Dermis microvascular lymphatic vessel endothelial cell (primary cell): ENCODE data around the gene MYBBP1A. TPM values are rescaled to one million over a fixed set of nuclear protein-coding genes. Genes with fewer than 3 reads are reported as not detected.

ENCODE experiments used
- DNase-seq, 2 donors: peaks; one replicate each; pipeline versions ENCODE4 v3.0.0 to v3.0.0-alpha.2; 2010; ENCODE audit warnings: low read depth in 2 of 2
- total RNA-seq: library from RNA; depleted of rRNA; stranded (reverse); fragments of >200 nt; gene quantifications from 2 replicates; pipeline ENCODE4 v1.2.1, GENCODE V29; 2014

The MYBBP1A gene
- total RNA-seq, 1 donor from 2014 or later: 29.7 TPM

DNA sequence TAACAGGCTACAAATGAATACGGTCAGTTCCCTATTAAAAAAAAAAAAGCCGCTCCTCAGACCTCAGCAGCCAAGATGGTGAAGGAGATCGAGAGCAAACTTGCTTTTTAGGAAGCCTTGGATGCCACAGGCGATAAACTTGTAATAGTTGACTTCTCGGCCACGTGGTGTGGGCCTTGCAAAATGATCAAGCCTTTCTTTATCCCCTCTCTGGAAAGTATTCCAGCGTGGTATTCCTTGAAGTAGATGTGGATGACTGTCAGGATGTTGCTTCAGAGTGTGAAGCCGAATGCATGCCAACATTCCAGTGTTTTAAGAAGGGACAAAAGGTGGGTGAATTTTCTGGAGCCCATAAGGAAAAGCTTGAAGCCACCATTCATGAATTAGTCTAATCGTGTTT lies 16.9 kb upstream of the MYBBP1A start:
- no peak for DNase-seq

- DNase-seq: no peak
Measured at GRCh38 chr17:4569591-4569990, 14.4 kb upstream of the MYBBP1A start.

DNA sequence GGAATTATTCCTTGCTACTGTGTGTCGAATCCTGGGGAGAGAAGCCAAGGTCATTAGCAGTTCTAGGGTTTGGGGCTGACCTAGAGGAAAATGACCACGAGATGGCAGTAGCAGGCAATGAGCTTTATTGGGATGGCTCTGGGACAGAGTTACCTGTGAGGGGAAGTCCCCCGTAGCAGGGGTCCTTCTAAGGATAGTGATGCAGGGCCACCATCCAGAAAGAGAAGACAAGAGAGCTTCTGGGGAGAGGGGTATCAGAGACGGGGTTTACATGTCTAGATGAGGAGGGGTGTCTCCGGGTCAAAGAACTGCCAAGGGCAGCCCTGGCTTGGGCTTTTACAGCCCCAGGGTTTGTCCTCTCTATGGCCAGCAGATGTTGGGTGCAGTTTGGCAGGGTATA lies 11.6 kb upstream of the MYBBP1A start:
- peak; percentile 39 to 53 for DNase-seq

- DNase-seq: peak; percentile 64 to 82
Measured at GRCh38 chr17:4565209-4566141, 10.3 kb upstream of the MYBBP1A start.

DNA sequence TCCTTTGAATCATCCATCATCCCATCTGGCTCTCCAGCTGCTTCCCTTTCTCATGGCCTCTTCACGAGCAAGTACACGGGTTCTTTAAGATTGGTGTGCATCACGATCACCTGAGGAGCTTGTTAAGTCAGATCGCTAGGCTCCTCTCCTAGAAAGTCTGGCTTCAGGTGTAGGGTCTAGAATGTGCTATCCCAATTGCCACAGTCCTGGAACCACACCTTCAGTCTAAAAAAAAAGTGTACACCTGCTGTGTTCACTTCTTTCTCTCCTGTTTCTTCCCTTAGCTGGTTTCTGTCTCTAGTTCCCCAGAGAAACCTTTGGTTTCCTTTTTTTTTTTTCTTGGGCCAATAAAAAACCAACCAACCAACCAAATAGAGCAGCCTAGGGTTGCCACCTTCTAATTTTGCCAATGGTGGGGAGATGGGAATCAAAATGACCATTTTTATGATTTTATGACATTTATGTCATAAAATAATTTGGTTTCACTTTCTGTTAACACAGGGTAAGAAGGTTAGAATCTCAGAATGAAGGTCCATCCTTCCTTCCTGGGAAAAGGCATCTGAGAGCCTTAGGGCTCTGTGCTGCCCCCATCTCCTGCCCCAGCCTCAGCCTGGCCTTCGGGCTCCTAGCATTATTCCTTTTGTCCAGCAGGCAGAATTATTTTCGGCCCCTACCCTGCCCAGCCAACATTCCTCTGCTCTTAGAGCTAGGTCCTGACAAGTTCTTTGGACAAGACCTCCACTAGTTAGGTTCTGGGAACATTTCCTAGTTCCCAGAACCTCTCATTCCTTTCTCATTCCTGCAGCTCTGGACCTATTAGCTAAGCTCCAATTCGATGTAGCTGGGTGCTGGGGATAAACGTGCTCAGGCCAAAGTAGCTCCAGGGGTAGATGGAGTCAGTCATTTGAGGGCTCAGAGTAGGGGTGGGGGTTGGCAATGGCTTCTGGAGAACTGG lies 7.1 kb upstream of the MYBBP1A start:
- DNase-seq: no peak

- DNase-seq: no peak
Measured at GRCh38 chr17:4560837-4561256, 5.7 kb upstream of the MYBBP1A start.

GRCh38 chr17:4560421-4560820 lies 5.2 kb upstream of the MYBBP1A start, which contains the start of gene GGT6:
GGT6 (minus strand) TSS chr17:4560577; CDS start chr17:4560521, 56 bp downstream.
- no peak for DNase-seq

GRCh38 chr17:4559966-4560365 lies 4.8 kb upstream of the MYBBP1A start:
- no peak for DNase-seq

DNA sequence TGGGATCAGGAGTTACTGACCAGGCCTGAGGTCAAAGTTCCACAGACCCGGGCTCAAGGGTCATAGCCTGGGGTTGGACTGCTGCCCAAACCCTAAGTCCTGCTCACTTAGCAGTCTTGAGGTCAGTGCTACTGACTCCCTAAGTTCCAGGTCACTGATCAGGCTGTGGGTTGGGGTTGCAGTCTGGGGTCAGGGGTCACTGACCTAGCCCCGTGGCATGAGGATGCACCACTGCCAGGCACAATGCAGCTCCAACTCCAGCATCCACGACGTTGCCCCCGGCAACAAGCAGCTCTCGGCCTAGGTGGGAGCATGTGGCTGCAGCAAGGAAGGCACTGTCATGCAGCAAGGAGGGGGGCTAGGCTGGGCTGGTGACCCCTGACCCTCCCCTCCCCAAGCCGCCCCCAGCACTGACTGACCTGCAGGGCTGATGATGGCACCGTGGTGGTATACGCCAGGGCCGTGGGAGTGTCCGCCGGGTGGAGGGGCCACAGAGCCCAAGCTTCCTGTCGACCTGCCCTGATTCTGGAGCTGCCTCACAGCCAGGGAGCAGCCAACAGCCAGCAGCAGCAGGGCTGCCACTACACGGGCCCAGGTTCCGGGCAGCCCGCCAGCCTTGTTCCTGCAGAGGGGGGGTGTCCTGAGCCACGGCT lies 4.1 kb upstream of the MYBBP1A start:
- no peak for DNase-seq

GRCh38 chr17:4558347-4558971 lies 3.3 kb upstream of the MYBBP1A start:
- no peak for DNase-seq

DNA sequence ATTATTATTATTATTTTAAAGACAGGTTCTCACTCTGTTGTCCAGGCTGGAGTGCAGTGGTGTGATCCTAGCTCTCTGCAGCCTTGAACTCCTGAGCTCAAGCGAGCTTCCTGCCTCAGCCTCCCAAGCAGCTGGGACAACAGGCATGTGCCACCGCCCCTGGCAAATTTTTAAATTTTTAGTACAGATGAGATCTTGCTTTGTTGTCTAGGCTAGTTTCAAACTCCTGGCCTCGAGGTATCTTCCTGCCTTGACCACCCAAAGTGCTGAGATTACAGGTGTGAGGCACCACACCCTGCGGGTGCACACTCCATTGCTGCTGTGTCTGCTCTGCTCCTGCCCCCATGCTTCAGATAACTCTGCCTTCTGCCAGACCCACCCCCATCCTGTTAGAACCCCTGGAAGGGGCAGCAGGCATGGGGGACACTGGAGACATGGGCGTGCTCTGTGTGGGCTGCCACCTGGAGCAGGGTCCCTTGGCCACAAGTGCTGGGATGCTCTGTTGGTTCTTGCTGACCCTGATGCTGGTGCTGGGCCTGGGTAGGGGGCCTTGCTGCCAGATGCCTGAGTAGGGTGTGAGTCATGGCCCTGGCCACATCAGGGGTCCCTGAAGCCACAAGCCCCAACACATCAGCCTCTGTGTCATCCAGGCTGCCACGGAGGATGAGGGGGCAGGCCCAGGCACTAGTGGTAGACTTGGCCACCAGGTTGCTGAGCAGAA lies 2.6 kb upstream of the MYBBP1A start:
- no peak for DNase-seq

DNA sequence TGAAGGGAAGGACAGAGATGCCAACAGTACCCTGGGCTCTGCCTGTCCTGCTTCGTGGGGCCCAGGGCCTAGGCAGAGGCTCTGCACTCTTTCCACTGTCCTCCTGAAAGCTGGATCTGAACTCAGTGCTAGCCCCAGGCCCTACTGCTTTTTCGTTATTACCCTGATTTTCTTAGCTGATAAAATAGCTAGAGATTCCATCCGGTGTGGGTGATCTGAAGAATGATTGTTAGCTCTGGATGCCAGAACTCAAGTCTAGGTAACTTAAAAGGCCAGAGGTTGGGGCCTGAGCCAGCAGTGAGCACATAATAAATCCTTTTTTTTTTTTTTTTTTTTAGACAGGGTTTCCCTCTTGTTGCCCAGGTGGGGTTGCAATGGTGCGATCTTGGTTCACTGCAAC lies 1.8 kb upstream of the MYBBP1A start:
- DNase-seq: no peak

GRCh38 chr17:4555873-4556759 lies 932 bp upstream of the MYBBP1A start:
- DNase-seq: no peak

- DNase-seq: no peak
Measured at GRCh38 chr17:4554441-4554996, 665 bp downstream of the MYBBP1A start.

- no peak for DNase-seq
Measured at GRCh38 chr17:4553669-4554068, 1.5 kb downstream of the MYBBP1A start.

GRCh38 chr17:4551796-4552525 lies 3.2 kb downstream of the MYBBP1A start:
- DNase-seq: no peak

GRCh38 chr17:4551141-4551540 lies 4.0 kb downstream of the MYBBP1A start:
- DNase-seq: no peak

- DNase-seq: no peak
Measured at GRCh38 chr17:4550534-4551039, 4.6 kb downstream of the MYBBP1A start.
